Measurements from ENCODE around the gene GMPR2.

The GMPR2 gene

DNA sequence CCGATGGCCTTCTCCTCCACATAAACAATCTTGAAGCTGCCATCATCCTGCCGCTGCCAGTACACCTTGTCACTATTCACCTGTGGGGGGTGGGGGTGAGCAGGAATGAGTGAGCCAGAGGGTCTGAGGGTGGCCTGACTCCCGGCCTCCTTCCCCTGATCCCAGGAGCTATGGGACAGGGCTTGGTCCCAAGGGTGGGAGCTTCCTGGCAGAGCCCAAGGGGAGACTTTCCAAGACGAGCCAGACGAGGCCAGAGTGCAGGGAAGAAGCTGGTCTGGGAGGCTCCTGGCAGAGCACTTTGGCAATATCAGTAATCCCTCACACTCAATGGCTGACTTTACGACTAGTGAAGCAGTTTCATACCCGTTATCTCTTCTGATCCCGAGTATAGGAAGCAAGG is 22.7 kb downstream of the GMPR2 start:
- DNase-seq, result no peak

DNA sequence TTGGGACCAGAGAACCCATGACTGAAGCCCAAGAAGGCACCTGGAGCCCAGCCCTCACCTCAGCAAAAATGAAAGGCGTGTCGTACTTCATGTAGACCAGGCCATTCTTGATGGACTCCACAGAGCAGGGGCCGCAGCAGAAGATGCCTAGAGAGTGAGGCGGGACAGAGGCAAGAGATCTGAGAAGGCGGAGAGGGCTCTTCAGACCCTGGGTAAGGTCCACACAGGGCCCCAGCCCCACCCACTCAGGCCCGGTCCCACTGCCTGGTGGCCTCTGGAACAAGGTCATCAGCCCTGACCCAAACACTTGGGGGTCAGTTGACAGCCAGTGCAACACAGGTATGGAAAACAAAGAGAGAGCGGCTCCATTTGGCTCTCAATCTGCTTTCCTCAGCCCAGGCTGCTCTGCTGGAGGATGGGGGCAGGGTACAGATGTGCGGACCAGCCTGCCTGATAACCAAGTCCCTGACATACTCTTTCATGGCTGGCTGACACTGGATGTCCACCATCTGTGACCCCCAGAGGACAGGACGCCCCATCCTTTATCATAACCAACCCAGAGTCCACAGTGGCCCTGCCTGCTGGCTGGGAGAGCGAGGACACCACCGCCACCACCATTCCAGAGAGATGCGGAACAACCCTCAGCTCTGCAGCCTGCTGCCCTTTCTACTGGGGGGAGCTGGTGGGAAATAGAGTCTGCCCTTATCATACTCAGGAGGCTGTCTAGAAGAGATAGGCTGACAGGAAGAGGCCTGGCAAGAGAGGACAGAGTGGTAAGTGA is 23.4 kb downstream of the GMPR2 start:
- no peak for DNase-seq

DNA sequence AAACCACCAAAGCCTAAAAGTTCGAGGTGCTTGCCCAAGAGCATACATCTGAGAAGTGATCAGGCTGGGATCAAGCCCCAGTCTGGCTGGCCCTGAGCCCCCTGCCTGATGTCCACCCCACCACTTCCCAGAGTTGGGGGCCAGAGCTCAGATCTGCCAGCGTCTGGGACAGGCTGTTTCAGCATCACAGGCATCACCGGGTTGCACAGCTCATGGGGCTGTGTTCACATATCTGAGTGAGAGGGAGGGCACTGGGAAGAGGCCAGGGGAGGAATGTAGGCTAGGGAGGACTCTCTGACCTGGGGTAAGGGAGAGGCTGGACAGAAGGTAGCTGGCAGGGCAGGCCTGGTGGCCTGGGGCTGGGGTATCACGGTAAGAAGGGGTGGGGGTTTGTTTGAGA is 24.2 kb downstream of the GMPR2 start:
- no peak for DNase-seq

DNA sequence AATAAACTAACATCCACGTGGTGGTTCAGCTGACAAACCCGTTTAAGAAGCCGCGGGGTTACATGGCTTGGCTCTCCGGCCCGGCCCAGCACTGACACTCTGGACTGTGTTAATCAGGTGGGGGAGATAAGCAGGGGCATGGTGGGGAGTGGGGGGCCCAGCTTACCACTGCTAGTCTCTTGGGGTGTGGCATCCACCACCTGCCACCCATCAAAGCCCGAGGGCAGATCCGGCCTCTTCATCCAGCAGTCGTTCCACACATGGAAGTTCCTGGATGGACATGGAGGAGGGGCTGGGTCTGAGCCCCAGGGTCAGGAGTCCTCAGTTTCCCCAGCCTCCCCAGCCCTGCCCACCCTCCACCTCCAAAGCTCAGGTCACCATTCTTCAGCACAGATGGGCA is 25.4 kb downstream of the GMPR2 start:
- DNase-seq, result no peak

GRCh38 chr14:24258548-24259265 is 26.0 kb downstream of the GMPR2 start:
- DNase-seq, result no peak

GRCh38 chr14:24259282-24260025 is 26.7 kb downstream of the GMPR2 start:
- no peak for DNase-seq

- no peak for DNase-seq
Observed at GRCh38 chr14:24260026-24260779, 27.5 kb downstream of the GMPR2 start.

- no peak for DNase-seq
Observed at GRCh38 chr14:24260780-24261157, 28.0 kb downstream of the GMPR2 start.

DNA sequence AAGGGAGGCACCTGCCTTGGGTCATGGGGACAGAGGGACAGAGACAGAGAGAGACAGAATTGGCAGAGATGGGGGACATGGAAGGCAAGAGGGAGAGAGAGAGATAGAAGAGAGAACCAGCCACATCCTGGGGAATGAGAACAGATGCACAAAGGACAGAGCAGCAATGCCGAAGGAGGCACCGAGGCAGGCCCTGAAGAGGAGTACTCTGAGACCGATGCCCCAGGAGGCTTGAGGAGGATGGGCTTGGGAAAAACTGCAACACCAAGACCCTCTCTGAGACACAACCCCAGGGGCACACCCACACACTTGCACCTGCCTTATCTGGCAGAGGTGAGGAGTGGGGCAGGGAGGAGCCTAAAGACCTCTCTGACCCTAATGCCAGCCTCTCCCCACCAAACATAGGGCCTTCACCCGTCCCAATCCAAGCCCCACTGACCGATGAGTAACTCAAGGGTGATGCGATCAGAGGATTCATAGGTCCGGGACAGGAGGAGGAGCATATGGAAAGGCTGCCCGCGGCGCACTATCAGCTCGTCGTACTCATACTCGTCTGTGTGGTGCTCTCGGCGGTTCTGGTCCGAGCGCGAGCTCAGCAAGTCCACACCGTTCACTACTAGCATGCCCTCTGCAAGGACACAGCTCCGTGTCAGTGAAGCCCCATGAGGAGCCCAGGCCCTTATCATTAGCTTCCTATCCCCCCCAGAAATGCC is 28.7 kb downstream of the GMPR2 start:
- DNase-seq, result no peak

DNA sequence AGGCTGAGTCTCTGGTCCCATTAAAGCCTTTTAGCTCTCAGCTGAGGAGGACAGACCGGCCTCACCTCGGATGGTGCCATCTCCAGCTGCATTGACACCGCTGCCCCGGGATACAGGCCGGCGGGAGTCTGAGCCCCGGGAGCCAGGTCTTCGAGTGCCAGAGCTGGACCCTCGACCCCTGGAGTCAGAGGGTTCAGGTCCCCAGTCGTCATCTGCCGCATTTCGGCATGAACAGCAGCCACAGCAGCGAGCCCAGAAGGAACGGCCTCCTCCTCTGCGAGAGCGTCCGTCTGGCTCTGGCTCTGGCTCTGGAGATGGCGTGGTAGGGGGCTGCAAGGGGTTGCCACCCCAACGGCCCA is 29.2 kb downstream of the GMPR2 start:
- no peak for DNase-seq

DNA sequence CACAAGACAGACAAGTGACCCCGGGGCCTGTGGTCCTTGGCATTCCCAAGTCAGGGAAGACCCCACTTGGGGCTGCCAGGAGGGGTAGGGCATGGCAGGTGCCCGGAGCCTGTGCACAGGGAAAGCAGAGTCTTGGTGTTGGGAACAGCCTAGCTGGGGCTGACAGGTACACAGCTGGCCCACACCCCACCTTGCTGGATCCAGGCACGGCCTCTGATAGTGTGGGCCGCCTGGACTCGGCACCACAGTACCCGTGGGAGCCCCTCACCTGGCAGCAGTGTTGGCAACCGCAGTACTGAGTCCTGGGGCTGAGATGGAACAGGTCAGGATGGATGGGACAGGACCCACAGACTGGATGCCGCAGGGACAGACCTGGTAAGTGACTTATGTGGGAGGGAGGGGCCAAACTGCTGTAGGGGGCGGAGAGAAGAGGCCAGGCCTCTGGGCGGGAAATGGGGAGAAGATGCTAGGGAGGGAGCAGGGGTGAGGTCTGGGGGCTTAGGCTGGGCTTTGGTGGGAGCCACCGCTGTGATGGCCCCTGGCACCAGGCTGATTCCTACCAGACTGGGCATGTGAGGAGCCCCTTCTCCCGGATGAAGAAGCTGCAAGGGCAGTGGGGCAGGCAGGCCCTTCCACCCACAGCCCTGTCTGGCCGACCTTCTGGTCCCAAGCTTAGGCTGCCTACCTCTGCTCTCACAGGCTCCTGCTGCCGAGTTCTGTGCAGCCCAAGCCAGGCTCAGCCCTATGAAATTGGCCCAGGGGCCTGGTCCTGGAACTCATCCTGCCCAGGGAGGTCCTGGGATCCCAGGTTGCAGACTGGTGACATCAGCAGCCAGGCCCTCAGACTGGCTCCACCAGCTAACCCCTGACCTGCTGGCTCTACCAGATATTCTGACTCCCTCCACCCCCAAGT is 30.3 kb downstream of the GMPR2 start, which contains the start of gene TGM1:
TGM1 (minus strand) TSS at position 357 of the 913 bp plus-strand sequence. CDS start 825 bp downstream, outside the sequence.
- DNase-seq, result no peak

DNA sequence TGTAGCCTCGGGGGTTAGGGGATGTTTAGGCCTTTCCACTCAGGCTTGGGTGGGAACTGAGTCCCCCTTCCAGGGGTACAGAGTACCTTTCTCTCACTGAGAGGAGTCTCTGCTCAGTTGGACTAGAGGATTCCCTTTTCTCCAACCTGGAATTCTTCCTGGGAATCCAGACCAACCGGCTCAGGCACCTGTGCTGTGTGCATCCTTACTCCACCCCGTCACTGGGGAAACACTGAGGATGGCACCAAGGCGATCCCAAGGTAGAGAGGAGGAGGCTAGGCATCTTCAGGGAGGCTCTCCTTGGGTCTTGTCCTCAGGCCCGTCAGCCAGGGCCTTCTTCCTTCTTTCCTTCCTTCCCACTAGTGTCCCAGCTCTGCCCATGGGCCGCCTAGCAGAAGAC is 31.1 kb downstream of the GMPR2 start:
- no peak for DNase-seq

- DNase-seq, result no peak
Observed at GRCh38 chr14:24264298-24264697, 31.6 kb downstream of the GMPR2 start.

DNA sequence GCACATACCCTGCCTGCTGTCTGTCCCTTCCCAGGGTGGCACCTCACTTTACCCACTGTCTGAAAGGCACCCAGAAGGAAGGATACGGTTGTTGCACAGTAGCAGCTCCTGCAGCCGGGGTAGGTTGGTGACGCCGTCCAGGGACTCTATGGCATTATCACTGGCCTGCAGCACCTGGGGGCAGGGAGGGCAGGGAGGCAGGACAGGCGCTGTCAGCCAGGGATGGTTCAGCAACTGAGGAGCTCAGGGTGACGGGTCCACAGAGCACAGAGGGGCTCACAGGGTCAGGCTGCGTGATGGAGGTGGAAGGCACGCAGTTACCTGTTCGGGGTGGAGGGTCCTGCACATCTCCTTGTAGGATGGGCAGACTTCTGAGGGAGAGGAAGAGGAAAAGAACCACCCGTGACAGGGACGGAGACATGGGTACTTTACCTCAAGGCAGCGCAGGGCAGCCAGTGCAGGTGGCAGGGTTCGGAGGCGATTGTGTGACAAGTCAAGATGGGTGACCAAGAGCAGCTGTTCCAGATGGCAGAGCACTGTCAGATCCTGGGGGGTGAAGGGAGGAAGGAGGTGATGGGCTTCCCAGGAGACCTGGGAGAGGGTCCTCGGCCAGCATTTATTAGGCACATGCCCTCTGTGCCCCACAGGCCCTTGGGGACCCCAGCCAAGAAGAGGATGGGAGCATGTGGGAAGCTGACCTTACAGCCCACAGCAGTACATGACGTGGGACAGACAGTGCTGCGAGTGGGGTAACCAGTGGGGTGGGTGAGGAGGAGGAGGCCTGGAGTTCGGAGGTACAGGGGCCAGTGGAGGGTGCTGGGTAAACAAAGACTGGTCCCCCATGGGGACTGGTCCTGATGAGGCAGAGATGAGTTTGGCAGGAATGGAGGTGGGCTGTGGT is 33.9 kb downstream of the GMPR2 start:
- no peak for DNase-seq

GRCh38 chr14:24267516-24267915 is 34.8 kb downstream of the GMPR2 start:
- DNase-seq, result no peak

DNA sequence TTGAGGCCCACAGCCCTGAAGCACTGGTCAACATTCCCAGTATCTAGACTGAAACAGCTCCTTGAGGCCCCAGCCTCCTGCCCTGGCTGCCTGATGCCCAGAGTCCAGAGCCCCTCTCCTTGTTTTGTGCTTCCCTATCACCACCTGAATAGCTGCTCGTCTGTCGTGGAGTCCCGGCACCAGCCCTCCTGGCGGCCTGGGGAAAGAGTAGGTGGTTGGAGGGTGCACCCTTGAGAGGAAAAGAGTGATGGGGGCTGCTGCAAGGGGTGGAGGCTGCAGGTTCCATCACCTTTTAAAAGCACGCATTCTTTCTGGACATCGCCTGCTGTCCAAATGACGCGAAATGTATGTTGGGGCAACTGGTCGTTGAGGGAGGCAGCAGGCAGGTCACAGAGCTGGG is 35.5 kb downstream of the GMPR2 start:
- DNase-seq, result no peak

GRCh38 chr14:24269368-24269767 is 36.6 kb downstream of the GMPR2 start:
- DNase-seq, result no peak

- DNase-seq, result no peak
Observed at GRCh38 chr14:24269910-24270536, 37.3 kb downstream of the GMPR2 start.

- DNase-seq, result no peak
Observed at GRCh38 chr14:24270537-24271133, 37.9 kb downstream of the GMPR2 start.

All from activated CD4-positive, alpha-beta T cell treated with anti-CD3 and anti-CD28 coated beads, Interleukin-2, Interleukin-6, amounts not matched to agents 100 ng/mL and 50 ng/mL, durations not matched to agents 16 hours and 8 hours (primary cell).